ENCODE data around the gene INMT.

DNA sequence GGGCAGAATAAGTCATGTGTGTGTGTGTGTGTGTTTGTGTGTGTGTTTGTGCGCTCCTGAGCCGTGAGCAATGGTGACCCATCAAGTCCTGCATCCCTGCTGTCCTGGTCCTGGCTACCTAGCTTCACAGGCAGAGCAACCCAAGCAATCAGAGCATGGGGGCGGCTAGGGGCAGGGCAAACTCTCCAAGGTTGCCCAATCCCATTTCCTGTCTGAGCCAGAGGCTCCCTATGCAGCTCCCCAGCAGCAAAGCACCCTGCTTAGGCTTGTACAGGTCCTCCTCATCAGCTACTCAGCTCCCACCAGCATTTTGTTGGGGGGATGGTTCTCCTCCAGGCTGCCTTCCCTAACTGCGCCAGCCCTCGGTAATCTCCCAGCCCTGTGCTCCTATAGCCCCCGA is 38.5 kb upstream of the INMT start:
- TF ChIP-seq POLR2A (IDR thresholded peaks at IDR 0.05), result no peak
- TF ChIP-seq, protein P1, sequence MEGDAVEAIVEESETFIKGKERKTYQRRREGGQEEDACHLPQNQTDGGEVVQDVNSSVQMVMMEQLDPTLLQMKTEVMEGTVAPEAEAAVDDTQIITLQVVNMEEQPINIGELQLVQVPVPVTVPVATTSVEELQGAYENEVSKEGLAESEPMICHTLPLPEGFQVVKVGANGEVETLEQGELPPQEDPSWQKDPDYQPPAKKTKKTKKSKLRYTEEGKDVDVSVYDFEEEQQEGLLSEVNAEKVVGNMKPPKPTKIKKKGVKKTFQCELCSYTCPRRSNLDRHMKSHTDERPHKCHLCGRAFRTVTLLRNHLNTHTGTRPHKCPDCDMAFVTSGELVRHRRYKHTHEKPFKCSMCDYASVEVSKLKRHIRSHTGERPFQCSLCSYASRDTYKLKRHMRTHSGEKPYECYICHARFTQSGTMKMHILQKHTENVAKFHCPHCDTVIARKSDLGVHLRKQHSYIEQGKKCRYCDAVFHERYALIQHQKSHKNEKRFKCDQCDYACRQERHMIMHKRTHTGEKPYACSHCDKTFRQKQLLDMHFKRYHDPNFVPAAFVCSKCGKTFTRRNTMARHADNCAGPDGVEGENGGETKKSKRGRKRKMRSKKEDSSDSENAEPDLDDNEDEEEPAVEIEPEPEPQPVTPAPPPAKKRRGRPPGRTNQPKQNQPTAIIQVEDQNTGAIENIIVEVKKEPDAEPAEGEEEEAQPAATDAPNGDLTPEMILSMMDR (IDR thresholded peaks at IDR 0.05), result no peak

All from Peyer's patch (tissue), 4 donors.